ENCODE results near the gene CUL7.
"Not testable (repeated sequence)": the region's sequence is repeated elsewhere in the genome, so short reads cannot be mapped to it uniquely, and the experiment has no call there.

Gene CUL7

DNA sequence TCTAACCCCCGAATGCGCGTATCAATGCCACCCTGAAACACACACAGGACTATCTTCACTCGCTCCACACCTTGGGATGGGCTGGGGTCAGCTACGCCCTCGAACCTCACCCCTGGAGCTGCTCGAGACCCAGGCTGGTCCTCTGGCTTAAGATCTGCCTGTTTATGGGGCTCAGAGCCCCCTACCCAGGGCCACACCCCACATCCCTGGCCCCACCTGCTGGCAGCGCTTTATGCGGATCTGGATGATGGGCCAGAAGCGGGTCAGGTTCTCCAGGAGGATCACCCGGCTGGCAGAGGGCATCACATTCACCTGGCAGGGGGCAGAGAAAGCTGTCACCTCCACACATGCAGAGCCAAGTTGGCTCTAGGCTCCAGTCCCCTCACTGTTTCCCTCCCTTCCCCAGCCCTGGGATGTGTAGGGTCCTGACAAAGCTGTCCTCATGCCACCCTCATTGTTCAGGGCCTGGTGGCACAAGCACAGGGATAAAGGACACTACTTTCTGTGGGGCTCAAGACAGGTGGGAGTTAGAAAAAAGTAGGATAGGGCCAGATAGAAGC, 8.2 kb downstream of the CUL7 start:
- no peak for DNase-seq (ENCODE audit: low read depth)

DNA sequence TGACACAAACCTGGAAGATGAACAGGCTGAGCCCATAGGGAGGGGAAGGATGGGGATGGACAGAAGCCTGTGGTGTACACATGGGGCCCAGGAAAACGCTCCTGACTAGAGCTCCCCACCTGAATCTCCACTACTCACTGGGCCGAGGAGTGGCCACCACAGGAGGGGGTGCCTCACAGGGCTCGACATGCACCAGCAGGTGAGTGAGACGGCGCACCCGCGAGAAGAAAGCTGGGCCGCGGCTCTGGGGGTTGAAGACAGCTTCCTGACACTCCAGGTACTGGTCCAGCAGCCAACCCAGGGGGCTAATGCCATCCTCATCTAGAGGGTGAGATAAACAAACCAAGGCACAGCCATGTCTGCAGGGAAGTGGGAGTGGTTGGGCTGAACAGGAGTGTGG, 10.3 kb downstream of the CUL7 start:
- DNase-seq (ENCODE audit: low read depth), result no peak

DNA sequence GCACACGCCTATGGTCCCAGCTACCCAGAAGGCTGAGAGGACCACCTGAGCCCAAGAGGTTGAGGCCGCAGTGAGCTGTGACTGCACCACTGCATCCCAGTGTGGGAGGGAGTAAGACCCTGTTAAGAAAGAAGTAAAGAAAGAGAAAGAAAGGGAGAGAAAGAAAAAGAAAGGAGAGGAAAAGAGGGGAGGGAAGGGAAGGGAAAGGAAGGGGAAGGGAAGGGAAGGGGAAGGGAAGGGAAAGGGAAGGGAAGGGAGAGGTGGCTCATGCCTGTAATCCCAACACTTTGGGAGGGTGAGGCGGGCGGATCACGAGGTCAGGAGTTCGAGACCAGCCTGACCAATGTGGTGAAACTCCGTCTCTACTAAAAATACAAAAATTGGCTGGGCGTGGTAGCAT, 12.2 kb downstream of the CUL7 start:
- DNase-seq (ENCODE audit: low read depth), result not testable (repeated sequence)

DNA sequence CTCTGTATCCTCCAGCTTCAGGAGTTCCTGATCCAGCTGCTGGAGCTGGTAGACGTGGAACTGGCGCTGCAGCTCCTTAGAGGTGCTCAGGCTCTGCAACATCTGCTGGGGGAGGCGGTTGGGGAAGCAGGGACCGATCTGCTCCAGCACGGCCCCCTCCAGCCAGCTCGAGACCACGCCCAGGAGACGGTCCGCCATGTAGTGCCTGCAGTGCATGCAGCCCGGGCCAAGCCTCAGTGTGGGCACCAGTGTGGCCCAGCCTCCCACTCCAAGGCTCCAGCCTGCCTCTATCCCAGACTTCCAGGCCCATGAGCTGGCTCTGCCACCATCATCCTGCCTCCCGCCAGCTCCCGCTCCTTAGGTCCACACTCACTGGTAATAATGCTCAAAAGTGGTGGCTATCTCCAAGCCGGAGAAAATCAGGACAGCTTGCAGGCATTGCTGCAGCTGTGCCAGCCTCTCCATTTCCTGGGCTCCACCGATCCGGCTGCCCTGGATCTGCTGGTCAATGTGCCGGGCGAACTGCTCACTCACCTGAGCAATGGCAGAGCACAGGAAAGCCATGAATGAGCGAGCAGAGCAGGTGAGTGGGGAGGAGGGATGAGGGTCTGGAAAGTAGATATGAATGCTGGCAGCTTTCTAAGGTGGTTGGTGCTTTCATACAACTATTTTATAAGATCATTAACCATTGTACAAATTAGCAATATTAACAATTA, 13.0 kb downstream of the CUL7 start:
- no peak for DNase-seq (ENCODE audit: low read depth)

DNA sequence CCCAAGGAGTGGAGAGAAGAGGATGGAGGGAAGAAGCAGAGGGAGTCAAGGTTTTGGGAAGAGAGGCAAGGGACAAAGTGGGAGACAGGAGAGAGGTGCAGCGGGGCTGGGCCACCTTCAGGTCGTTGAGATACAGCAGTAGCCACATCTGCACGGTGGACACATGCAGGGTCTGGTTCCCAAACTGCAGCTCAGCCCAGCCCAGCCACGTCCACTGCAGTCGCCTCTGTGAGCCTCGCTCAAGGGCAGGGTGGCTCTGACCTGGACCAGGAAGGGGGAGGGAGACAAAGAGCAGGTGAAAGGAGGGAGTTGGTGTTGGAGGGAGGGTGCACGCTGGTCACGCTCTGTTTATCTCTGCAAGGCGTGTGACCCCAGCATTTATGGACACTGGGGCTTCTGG, 14.9 kb downstream of the CUL7 start:
- DNase-seq (ENCODE audit: low read depth), result no peak

DNA sequence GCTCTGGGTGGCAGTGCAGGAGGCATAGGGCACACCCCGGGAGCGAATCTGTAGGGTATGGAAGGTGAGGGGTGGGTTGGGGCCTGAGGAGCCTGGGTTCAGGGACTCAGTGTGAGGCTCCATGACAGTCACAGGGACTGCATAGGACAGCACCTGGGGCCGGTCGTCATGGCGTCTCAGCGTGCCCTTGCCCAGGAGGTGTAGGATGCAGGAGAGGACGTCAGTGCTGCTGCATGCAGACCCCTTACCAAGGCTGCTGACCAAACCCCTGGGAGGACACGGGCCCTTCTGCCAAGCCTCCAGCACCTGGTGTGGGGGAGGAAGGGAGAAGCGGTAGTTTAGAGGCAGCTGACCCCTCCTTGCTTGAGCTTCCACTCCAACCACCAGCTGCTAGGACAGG, 15.9 kb downstream of the CUL7 start:
- DNase-seq (ENCODE audit: low read depth), result no peak

DNA sequence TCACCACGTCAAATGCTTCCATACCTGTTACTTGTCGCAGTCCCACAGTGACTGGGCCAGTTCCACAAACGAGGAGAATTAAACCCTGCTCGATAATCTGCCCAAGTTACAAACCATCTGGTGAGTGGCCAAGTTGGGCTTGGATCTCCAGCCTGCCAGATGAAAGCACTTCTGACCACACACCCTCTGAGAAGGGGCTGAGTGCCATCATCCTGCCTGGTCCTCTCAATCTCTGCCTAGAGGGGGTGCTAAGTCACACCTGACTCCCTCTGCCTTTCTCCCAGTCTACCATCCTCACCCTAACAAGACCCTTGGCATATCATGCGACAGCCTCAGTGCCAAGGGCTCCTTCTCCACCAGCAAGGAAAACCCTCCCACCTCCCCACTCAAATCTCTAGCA, 16.5 kb downstream of the CUL7 start:
- no peak for DNase-seq (ENCODE audit: low read depth)

DNA sequence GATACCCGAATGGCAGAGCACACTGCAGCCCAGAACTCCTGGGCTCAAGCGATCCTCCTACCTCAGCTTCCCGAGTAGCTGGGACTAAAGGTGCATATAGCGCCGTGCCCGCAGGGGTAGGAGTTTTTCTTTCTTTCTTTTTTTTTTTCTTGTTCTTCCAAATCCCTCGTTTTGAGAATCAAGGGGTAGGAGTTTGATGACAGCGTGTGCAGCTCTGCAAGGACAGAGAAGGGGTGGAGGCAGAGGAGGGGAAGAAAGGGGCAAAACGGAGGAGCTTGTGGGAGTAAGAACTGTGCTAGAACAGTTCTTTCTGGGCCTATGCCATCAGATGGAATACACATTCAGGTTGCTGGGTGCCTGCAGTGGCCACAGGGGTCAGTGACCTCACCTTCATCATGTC, 16.9 kb downstream of the CUL7 start:
- DNase-seq (ENCODE audit: low read depth), result no peak

DNA sequence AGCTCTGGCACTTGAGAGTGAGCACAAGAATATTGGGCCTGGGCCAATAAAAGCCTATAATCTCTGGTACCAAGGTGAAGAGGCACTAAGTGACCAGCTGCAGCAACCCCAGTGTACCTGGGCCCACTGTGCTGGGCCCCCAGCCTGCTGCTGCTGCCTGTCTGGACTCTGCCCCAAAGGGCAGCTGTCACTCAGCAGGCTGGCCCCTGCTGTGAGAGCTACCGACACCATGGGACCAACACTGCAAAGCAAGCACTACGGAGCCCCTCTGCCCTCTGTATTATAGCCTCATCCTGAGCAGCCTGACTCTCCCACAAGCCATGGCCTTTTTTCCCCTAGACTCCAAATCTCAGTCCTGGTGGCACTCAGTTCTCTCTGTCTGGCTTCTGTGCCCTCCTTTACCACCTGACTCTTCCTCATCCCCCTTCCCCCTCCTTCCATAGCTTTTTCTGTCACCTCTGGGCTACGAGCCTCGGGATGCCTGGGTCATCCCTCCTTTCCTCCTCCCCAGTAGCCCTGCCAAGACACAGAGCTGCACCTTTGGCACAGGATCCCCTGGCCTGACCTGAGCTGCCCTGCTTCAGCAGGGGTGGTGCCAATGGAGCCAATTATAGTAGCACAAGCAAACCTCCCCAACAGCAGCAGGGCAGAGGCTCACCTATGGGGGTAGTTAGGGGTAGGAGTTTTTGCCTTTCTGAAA, 18.0 kb downstream of the CUL7 start:
- no peak for DNase-seq (ENCODE audit: low read depth)

DNA sequence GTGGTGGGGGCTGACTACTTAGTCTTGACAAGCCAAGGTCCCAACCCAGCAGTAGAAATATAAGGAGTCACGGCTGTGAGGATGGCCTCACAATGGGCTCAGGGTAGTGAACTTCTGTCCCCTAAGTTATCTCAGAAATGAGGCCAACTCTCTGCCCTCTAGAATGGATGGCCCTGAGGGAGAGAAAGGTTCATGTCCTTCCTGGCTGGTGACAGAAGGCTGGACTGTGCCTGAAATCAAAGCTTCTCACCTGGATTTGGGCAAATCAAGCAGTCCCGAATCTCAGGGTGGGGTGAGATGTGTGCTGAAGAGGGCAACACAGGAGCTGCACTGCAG, 19.5 kb downstream of the CUL7 start:
- no peak for DNase-seq (ENCODE audit: low read depth)

DNA sequence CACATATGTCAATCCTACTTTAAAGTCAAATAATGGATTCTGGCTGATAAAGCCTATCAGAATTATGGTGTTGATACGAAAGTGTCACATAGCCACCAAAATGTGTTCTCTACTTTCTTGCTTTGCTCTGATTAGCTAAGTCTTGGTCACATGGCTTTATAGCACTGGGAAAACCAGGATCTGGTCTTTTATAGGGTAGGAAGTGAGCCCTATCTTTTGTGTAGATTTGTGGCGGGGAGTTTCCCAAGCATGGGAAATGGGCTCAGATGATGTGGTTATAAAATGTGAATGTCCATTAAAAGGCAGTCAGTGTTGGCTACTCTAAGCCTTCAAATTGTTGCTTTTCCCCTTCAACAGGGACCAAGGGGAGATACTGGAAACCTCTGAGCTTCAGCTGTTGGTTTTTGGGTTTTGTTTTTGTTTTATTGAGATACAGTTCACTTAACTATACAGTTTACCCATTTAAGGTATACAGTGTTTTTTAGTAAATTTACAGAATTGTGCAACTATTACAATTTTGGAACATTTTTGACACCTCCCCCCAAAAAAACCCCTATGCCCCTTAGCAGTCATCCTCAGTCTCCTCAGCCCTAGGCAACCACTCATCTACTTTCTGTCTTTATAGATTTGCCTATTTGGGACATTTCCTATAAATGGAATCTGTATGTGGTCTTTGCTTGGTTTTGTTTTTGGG, 20.0 kb downstream of the CUL7 start:
- DNase-seq (ENCODE audit: low read depth), result no peak

DNA sequence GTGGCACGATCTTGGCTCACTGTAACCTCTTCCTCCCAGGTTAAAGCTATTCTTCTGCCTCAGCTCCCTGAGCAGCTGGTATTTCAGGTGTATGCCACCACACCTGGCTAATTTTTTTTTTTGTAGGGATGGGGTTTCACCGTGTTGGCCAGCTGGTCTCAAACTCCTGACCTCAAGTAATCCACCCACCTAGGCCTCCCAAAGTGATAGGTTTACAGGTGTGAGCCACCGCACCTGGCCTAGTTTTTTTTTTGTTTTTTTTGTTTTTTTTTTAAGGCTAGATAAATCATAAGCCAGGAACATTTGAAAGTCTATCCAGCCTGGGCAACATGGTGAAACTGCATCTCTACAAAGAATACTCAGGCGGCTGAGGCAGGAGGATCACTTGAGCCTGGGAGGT, 21.3 kb downstream of the CUL7 start:
- DNase-seq (ENCODE audit: low read depth), result no peak

DNA sequence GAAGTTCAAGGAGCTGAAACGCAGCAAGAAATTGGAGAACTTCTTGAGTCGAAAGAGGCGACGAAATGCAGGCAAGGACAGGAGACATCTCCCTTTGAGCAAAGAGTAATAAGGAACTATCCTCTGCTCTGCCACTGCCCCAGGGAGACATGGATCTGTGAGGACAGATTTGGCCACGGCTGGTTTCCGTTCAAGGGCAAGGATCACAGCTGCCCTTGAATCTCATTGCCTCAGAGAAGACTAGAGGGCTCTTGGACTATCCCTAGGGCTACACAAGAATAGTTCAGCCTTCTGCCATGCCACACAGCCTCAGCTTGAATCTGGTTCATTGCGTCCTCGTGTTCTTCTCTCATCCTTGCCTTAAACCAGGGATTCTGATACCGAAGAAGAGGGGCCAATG, 24.5 kb downstream of the CUL7 start:
- DNase-seq (ENCODE audit: low read depth), result no peak

DNA sequence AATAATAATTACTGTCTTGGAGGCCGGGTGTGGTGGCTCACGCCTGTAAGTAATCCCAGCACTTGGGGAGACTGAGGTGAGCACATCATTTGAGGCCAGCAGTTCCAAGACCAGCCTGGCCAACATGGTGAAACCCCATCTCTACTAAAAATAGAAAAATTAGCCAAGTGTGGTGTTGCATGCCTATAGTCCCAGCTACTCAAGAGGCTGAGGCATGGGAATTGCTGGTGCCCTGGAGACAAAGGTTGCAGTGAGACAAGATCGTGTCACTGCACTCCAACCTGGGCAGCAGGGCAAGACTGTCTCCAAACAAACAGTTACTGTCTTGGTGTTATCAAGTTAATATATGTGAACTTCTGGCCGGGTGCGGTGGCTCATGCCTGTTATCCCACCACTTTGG, 27.3 kb downstream of the CUL7 start:
- no peak for DNase-seq (ENCODE audit: low read depth)

DNA sequence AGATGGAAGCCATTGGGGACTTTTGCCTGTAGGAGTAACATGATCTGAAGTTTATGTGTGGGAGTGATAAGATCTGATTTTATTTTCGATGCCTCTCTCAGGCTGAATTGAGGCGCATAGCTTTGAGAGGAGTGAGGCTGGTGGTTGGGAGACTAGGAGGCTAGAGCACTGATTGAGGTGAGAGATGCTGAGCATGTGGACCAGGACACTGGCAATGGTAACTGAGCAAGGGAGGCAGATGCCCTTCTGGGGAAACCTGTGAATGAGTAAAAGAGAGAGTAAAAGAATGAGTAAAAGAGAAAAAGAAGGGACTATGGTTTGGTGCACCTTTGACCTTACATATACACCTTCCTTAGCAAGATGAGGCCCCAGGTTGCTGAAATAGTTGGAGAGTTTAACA, 29.2 kb downstream of the CUL7 start:
- no peak for DNase-seq (ENCODE audit: low read depth)

DNA sequence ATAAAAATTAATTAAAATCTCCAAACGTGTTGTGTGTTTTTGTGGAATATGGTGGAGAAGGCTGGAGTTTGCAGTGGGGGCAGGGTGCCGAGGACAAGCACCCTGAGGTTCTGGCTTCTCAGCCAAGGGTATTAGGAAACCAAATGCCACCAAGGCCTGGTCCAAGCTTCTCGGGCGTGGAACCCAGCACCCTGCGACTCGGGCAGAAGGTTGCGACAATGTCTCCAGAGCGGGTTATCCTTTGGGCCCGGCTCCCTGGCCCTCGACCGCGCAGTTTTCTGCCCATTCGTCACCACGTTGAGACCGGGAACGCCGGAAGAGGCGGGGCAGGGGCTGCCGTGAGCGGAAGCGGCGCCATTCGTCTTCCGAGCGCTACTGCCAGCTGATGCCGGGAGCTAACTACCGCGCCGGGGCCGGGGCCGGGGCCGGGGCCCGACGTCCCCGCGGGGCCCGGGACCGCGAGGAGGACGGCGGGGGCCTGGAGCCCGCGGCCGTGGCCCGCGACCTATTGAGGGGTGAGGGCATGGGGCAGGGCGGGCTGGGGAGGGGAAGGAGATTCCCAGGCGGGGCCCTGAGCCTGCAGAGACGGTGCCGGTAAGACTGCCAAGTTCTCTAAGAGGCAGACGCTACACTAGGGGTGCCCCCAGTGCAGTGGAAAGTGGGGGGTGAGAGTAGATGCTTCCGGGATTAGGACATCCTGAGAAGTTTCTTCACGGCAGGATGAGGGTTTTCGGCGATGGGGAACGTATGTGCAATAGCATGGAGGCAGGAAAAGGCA, 32.2 kb downstream of the CUL7 start, which contains the start of gene RRP36:
Gene RRP36, plus strand, starts transcription at position 354 of the 778 bp plus-strand sequence. Its CDS starts 32 bp downstream, at position 386.
- peak; percentile 60 for DNase-seq (ENCODE audit: low read depth)

DNA sequence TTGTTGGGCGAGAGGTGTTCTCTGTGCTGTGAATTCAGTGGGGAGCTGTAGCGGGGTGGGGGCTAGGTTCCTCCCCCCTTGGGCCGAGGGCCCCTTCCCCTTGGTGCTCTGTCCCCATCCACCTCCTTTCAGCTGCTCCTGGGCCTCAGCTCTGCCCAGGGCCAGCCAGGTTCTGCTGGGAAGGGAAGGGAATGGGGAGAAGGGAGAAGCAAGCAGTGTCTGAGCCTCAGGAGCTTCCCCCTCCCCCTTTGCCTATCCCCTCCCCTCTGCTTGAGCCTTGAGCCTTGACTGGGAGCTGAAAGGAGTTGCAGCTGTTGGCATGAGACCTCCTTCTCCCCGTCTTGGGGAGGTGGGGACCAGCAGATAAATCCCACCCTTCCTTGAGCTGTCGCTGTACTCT, 32.8 kb downstream of the CUL7 start:
- no peak for DNase-seq (ENCODE audit: low read depth)

DNA sequence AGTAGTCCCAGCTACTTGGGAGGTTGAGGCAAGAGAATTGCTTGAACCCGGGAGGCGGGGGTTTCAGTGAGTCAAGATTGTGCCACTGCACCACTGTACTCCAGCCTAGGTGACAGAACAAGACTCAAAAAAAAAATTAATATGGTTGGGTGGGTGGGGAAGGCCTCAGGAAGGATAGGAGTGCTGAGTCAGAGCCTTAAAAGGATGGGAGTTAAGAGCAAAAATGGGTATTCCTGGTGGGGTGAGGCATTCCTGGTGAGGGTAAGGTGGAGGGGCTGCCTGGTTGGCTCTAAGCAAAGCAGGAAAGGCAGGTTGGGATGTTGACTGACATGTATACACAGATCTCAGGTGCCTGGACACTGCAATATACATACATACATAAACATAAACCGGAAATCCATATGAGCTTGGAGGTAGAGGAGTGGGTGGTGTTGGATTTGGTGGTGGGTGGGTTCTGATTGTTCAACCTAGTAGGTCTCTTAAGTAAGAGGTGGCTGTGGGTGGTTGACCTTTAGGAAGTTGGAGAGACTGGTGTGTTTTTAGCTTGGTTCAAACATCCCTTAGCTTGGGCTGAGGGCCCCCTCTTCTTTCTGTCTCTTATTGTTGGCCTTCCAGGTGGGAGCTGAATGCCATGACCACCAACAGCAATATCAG, 33.5 kb downstream of the CUL7 start:
- no peak for DNase-seq (ENCODE audit: low read depth)

DNA sequence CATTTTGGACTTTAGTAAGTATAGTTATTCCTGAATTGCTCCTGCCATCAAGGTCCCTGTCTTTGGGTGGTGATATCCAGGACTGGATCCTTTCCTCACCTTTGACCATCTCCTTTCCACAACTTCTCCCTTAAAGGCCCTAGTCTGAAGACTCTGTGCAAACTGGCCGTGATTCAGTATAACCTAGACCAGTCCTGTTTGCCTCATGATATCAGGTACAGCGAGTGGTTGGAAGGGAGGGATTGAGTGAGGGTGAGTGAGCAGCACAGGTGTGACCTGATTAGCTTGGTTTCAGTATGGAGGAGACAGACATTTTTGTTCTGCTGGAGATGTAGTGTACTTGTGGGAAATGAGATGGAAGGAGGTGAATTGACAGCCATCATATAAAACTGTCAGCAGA, 34.5 kb downstream of the CUL7 start:
- no peak for DNase-seq (ENCODE audit: low read depth)

DNA sequence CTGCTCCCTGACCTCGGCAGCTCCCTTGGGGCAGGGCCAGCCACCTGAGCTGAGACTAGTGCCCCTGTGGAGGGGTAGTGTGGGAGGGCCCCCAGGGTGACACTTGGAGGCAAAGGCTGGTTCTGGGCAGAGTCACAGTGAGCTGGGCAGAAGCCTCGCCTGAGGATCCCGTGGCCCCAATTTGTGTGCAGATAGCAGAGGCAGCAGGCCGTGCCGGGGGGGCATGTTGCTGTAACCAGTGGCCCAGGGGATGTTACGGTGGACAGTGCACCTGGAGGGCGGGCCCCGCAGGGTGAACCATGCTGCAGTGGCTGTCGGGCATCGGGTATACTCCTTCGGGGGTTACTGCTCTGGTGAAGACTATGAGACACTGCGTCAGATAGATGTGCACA, 36.7 kb downstream of the CUL7 start:
- no peak for DNase-seq (ENCODE audit: low read depth)

DNA sequence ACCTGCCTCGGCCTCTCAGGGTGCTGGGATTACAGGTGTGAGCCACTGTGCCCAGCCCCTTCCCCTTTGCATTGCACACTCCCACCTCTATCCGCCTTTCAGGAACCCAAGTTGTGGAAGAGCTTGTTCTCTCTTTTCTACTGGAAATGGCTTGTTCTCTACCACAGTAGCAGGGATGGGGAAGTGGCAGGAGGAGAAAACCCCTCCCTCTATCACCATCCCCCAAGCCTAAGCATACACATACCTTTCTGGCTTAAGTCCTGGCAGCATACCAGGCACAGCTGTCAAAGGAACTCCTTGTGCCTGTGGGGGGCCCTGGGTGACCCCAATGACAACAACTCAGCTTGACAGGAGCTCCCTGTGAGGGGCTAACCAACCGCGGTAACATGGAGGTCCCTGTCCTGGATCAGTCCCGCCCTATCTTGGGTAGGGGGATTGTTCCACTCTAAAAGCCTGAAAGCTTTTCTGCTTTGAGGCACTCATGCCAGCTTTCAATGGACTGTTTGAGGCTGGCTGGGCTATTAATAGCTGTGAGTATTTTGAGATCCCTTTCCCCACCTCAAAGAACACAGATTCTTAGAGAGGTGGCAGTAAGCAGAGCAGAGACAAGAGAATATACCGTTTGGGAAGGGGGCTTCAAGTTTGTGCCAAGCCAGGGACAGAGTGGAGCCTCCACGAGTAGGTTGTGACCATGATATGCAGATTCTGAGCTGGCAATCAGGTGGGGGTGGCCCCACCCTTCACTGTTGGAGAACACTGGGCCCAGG, 37.3 kb downstream of the CUL7 start:
- DNase-seq (ENCODE audit: low read depth), result no peak

Measured in activated T-helper 1 cell treated with Interleukin-2 at 50 U/mL for 16 hours (primary cell).